OCI-LY3 (cell line): ENCODE data around the gene MYBPC2.

Experiments used
- EZH2phosphoT487 ChIP-seq: fragments of 200-600 bp; shearing (Covaris generic); IDR thresholded peaks from 2 replicates; pipeline ENCODE4 v1.6.1; 2018; ENCODE audit warnings: antibody characterized with exemption, mixed run types, low read depth
- TF ChIP-seq, protein P1 (sequence below): fragments of 200-600, 300-600 bp; sonication (generic); IDR thresholded peaks from 2 replicates; pipeline ENCODE4 v1.5.1; 2014; ENCODE audit warnings: antibody characterized with exemption, low read length, low read depth

DNA sequence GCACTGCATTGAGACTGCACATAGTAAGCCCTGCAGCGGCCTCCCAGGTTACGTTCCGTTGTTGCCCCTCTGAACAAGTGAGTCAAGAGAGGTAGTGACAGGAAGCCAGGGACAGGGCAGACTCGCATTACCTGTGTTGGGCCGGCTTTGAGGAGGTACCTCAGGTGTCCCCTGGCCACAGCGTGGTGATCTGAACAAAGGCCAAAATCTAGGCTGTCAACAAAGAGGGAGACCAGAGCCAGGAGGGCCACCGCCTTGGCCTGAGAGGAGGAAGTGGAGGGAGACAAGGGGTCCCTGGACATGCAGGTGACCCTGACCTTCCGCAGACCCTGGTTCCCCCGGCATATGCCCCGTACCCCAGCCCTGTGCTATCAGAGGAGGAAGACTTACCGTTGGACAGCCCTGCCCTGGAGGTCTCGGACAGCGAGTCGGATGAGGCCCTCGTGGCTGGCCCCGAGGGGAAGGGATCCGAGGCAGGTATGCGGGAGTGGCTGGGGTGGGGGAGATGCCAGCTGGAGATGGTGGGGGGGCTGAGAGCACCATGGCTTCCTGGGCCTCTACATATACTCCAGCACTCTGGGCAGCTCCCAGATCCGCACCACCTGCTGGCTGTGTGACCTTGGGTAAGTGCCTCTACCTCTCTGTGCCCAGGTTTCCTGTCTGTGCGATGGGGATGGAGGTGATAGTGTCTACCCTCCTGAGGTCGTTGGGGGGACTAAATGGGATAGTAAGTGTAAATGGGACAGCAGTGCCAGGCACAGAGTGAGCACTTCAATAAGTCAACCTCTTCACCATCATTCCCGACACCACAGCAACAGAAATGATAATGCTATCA is 9.2 kb upstream of the MYBPC2 start:
- TF ChIP-seq, protein P1, sequence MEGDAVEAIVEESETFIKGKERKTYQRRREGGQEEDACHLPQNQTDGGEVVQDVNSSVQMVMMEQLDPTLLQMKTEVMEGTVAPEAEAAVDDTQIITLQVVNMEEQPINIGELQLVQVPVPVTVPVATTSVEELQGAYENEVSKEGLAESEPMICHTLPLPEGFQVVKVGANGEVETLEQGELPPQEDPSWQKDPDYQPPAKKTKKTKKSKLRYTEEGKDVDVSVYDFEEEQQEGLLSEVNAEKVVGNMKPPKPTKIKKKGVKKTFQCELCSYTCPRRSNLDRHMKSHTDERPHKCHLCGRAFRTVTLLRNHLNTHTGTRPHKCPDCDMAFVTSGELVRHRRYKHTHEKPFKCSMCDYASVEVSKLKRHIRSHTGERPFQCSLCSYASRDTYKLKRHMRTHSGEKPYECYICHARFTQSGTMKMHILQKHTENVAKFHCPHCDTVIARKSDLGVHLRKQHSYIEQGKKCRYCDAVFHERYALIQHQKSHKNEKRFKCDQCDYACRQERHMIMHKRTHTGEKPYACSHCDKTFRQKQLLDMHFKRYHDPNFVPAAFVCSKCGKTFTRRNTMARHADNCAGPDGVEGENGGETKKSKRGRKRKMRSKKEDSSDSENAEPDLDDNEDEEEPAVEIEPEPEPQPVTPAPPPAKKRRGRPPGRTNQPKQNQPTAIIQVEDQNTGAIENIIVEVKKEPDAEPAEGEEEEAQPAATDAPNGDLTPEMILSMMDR, result no peak
- no peak for TF ChIP-seq EZH2phosphoT487
